Suprapubic skin (tissue), 4 donors: ENCODE measurements around the gene KIAA0513. TPM values are rescaled to one million over a fixed set of nuclear protein-coding genes. Genes with fewer than 3 reads are reported as not detected.

ENCODE experiments used
- DNase-seq, 2 donors: peaks; one replicate each; pipeline ENCODE4 v3.0.0-alpha.2; 2019; ENCODE audit warnings: low spot score in 2 of 2
- H3K27ac ChIP-seq: fragments of 200-600 bp; sonication (generic); one replicate; pipeline ENCODE4 v1.5.1; 2019
- H3K27me3 ChIP-seq: fragments of 200-600 bp; sonication (generic); one replicate; pipeline ENCODE4 v1.5.1; 2019
- H3K36me3 ChIP-seq: fragments of 200-600 bp; sonication (generic); one replicate; pipeline ENCODE4 v1.5.1; 2019
- H3K4me1 ChIP-seq: fragments of 200-600 bp; sonication (generic); one replicate; pipeline ENCODE4 v1.5.1; 2019
- H3K4me3 ChIP-seq: fragments of 200-600 bp; sonication (generic); one replicate; pipeline ENCODE4 v1.5.1; 2019; ENCODE audit warnings: mild to moderate bottlenecking
- H3K9me3 ChIP-seq: fragments of 200-600 bp; sonication (generic); one replicate; pipeline ENCODE4 v1.5.1; 2019
- CTCF ChIP-seq, 2 donors: fragments of 200-600 bp in 1 of 2; fragments of 450-650 bp in 1 of 2; sonication (generic) in 1 of 2; IDR thresholded peaks; one replicate each; pipeline ENCODE4 v1.5.1; 2016 to 2019; ENCODE audit warnings: antibody characterized with exemption in 2 of 2, mild to moderate bottlenecking in 1 of 2, moderate library complexity in 1 of 2
- EP300 ChIP-seq: sonication (generic); formaldehyde crosslinking; IDR thresholded peaks from one replicate; pipeline ENCODE4 v1.6.1; 2017; ENCODE audit warnings: antibody characterized with exemption
- POLR2A ChIP-seq, 2 donors: fragments of 450-650 bp; IDR thresholded peaks; one replicate each; pipeline ENCODE4 v1.6.1; 2017; ENCODE audit warnings: antibody characterized with exemption in 2 of 2, mild to moderate bottlenecking in 2 of 2, moderate library complexity in 2 of 2
- POLR2AphosphoS5 ChIP-seq, 3 donors: sonication (generic); formaldehyde crosslinking; IDR thresholded peaks; one replicate each; pipeline ENCODE4 v1.6.1; 2017; ENCODE audit warnings: antibody characterized with exemption in 3 of 3
- WGBS: methylation state at CpG from one replicate; pipeline ENCODE4 v1.1.5; 2018; 5-methylcytosine and 5-hydroxymethylcytosine counted together
- total RNA-seq, 4 donors: library from RNA; depleted of rRNA; stranded (reverse); fragments of >200 nt; gene quantifications; one replicate each; pipeline ENCODE4 v1.1.0, GENCODE V29; 2016

Gene KIAA0513
- total RNA-seq, 4 donors from 2014 or later, result 23.7 to 32.3 (median 26.6) TPM

GRCh38 chr16:85092309-85092708 lies 64.7 kb downstream of the KIAA0513 start:
- no peak overlapping the region for H3K4me3 ChIP-seq
- no peak for TF ChIP-seq CTCF (IDR thresholded peaks at IDR 0.05)
- no peak for TF ChIP-seq EP300
- no peak for TF ChIP-seq POLR2A (IDR thresholded peaks at IDR 0.05)
- TF ChIP-seq POLR2AphosphoS5 (IDR thresholded peaks at IDR 0.05), result no peak
- H3K27ac ChIP-seq, result no peak overlapping the region
- 87% methylated on average over 9 of the region's 9 CpGs for WGBS
- DNase-seq, result no peak
- H3K9me3 ChIP-seq, result no peaks in the 10 kb centered on the region
- peaks cover 18% of the 10 kb centered on the region for H3K27me3 ChIP-seq
- peaks cover 20% of the 10 kb centered on the region for H3K36me3 ChIP-seq
- peaks cover 3% of the 10 kb centered on the region for H3K4me1 ChIP-seq

GRCh38 chr16:85092851-85093250 lies 65.3 kb downstream of the KIAA0513 start:
- 86% methylated on average over 6 of the region's 18 CpGs for WGBS
- Histone ChIP-seq H3K4me1 (peaks cover 3% of the 10 kb centered on the region), H3K36me3 (peaks cover 17% of the 10 kb centered on the region), H3K4me3 (no peak overlapping the region), H3K27ac (no peak overlapping the region), H3K27me3 (peaks cover 18% of the 10 kb centered on the region), H3K9me3 (no peaks in the 10 kb centered on the region)
- TF ChIP-seq POLR2AphosphoS5 (IDR thresholded peaks at IDR 0.05) (no peak), CTCF (IDR thresholded peaks at IDR 0.05) (no peak), EP300 (no peak), POLR2A (IDR thresholded peaks at IDR 0.05) (no peak)
- no peak for DNase-seq

GRCh38 chr16:85093705-85094104 lies 66.1 kb downstream of the KIAA0513 start:
- no peak for TF ChIP-seq POLR2A (IDR thresholded peaks at IDR 0.05)
- no peak for TF ChIP-seq CTCF (IDR thresholded peaks at IDR 0.05)
- TF ChIP-seq POLR2AphosphoS5 (IDR thresholded peaks at IDR 0.05), result no peak
- TF ChIP-seq EP300, result no peak
- 64% methylated on average over 13 of the region's 13 CpGs for WGBS
- no peak overlapping the region for H3K4me3 ChIP-seq
- no peaks in the 10 kb centered on the region for H3K9me3 ChIP-seq
- H3K4me1 ChIP-seq, result peaks cover 3% of the 10 kb centered on the region
- peaks cover 8% of the 10 kb centered on the region for H3K36me3 ChIP-seq
- H3K27me3 ChIP-seq, result peaks cover 18% of the 10 kb centered on the region
- no peak overlapping the region for H3K27ac ChIP-seq
- DNase-seq, result no peak

GRCh38 chr16:85094176-85094805 lies 66.7 kb downstream of the KIAA0513 start:
- TF ChIP-seq EP300 (no peak), POLR2AphosphoS5 (IDR thresholded peaks at IDR 0.05) (no peak)
- no peak overlapping the region for H3K4me3 ChIP-seq
- H3K4me1 ChIP-seq, result peaks cover 1% of the 10 kb centered on the region
- no peak for DNase-seq
- peaks cover 18% of the 10 kb centered on the region for H3K27me3 ChIP-seq
- H3K9me3 ChIP-seq, result no peaks in the 10 kb centered on the region
- H3K27ac ChIP-seq, result no peak overlapping the region
- peaks cover 2% of the 10 kb centered on the region for H3K36me3 ChIP-seq
- 89% methylated on average over 11 of the region's 12 CpGs for WGBS

- peaks cover 18% of the 10 kb centered on the region for H3K27me3 ChIP-seq
Measured at GRCh38 chr16:85094812-85095211, 67.2 kb downstream of the KIAA0513 start.

GRCh38 chr16:85096921-85097320 lies 69.3 kb downstream of the KIAA0513 start:
- DNase-seq, result no peak
- H3K4me1 ChIP-seq, result no peaks in the 10 kb centered on the region
- no peaks in the 10 kb centered on the region for H3K9me3 ChIP-seq
- no peak for TF ChIP-seq POLR2AphosphoS5 (IDR thresholded peaks at IDR 0.05)
- no peak for TF ChIP-seq POLR2A (IDR thresholded peaks at IDR 0.05)
- TF ChIP-seq CTCF (IDR thresholded peaks at IDR 0.05), result no peak
- no peak for TF ChIP-seq EP300
- H3K27me3 ChIP-seq, result peaks cover 18% of the 10 kb centered on the region
- 78% methylated on average over 9 of the region's 9 CpGs for WGBS
- H3K36me3 ChIP-seq, result no peaks in the 10 kb centered on the region
- no peak overlapping the region for H3K27ac ChIP-seq
- no peak overlapping the region for H3K4me3 ChIP-seq

More at GRCh38 chr16:85094812-85095211, 67.2 kb downstream of the KIAA0513 start:
- H3K36me3 ChIP-seq, result no peaks in the 10 kb centered on the region
- WGBS, result 59% methylated on average over 8 of the region's 12 CpGs
- H3K9me3 ChIP-seq, result no peaks in the 10 kb centered on the region
- no peak overlapping the region for H3K27ac ChIP-seq
- H3K4me1 ChIP-seq, result no peaks in the 10 kb centered on the region
- no peak overlapping the region for H3K4me3 ChIP-seq
- TF ChIP-seq EP300 (no peak), POLR2AphosphoS5 (IDR thresholded peaks at IDR 0.05) (no peak)
- no peak for DNase-seq
